NCI-H2227 treated with DMSO at 0.1 percent for 48 hours (cell line): Measurements from ENCODE around the gene ETDB.
A peak's percentile ranks its signal among the peaks of the same experiment; 100 is the strongest.
"Not testable (repeated sequence)": the region's sequence is repeated elsewhere in the genome, so short reads cannot be mapped to it uniquely, and the experiment has no call there.

Experiments used
- DNase-seq: peaks from one replicate; lab custom pipeline; 2025; lab: John Stamatoyannopoulos, UW

ETDB gene

GRCh38 chrX:135120056-135120576 lies at the start of gene ETDB:
ETDB (minus strand) TSS chrX:135120526; CDS start chrX:135119261, 1,265 bp downstream.
- DNase-seq: not testable (repeated sequence)

- DNase-seq: not testable (repeated sequence)
Measured at GRCh38 chrX:135169534-135169933, 49.2 kb upstream of the ETDB start.

GRCh38 chrX:135168486-135168885 lies 48.2 kb upstream of the ETDB start:
- DNase-seq: no peak

- not testable (repeated sequence) for DNase-seq
Measured at GRCh38 chrX:135154688-135155087, 34.4 kb upstream of the ETDB start.

GRCh38 chrX:135126145-135126544 lies 5.8 kb upstream of the ETDB start:
- DNase-seq: not testable (repeated sequence)

- DNase-seq: not testable (repeated sequence)
Measured at GRCh38 chrX:135116064-135116463, 4.3 kb downstream of the ETDB start.

GRCh38 chrX:135114392-135114791 lies 5.9 kb downstream of the ETDB start:
- no peak for DNase-seq

- no peak for DNase-seq
Measured at GRCh38 chrX:135112743-135113142, 7.6 kb downstream of the ETDB start.

- no peak for DNase-seq
Measured at GRCh38 chrX:135112096-135112729, 8.1 kb downstream of the ETDB start.

- DNase-seq: no peak
Measured at GRCh38 chrX:135109554-135109953, 10.8 kb downstream of the ETDB start.

GRCh38 chrX:135099493-135099783 lies 20.9 kb downstream of the ETDB start:
- DNase-seq: no peak

- not testable (repeated sequence) for DNase-seq
Measured at GRCh38 chrX:135097196-135097744, 23.1 kb downstream of the ETDB start.

GRCh38 chrX:135095715-135096114 lies 24.6 kb downstream of the ETDB start:
- no peak for DNase-seq

- DNase-seq: no peak
Measured at GRCh38 chrX:135094726-135095125, 25.6 kb downstream of the ETDB start.

- DNase-seq: no peak
Measured at GRCh38 chrX:135089126-135089525, 31.2 kb downstream of the ETDB start.

GRCh38 chrX:135087867-135088266 lies 32.5 kb downstream of the ETDB start:
- no peak for DNase-seq

GRCh38 chrX:135086197-135086854 lies 34.0 kb downstream of the ETDB start:
- DNase-seq: peak; percentile 61

- no peak for DNase-seq
Measured at GRCh38 chrX:135081693-135082404, 38.5 kb downstream of the ETDB start.
